IMR-90 (cell line): ENCODE results near the gene NUCB2. TPM values are rescaled to one million over a fixed set of nuclear protein-coding genes. Genes with fewer than 3 reads are reported as not detected.

Source experiments
- ATAC-seq: fragments of 200-7000 bp; cut with Tn5 transposase; 2 replicates; pipeline ENCODE4 v1.9.1; 2020; ENCODE audit warnings: low read depth, mild to moderate bottlenecking, moderate library complexity
- BruUV-seq: library from RNA; stranded (reverse); fragments of 400-500 nt; replicated peaks from 2 replicates; lab custom pipeline; 2021; lab: Mats Ljungman, UMichigan
- CTCF ChIA-PET: fragments of 300-600 bp; formaldehyde crosslinking; extraction: SDS; loops from one replicate; lab custom pipeline; 2021; ENCODE audit warnings: antibody characterized with exemption; lab: Yijun Ruan, JAX
- POLR2A ChIA-PET: fragments of 300-600 bp; sonication (Branson Sonifier 250); formaldehyde crosslinking; loops from one replicate; lab custom pipeline; 2022; ENCODE audit warnings: antibody characterized with exemption; ENCODE audit not compliant: unreplicated experiment; lab: Charles Lee
- DNase-seq: peaks from one replicate; pipeline ENCODE4 v3.0.0; 2013
- H2AFZ ChIP-seq: replicated peaks from 2 replicates; pipeline ENCODE3; 2013; ENCODE audit warnings: low read length, mild to moderate bottlenecking; ENCODE audit not compliant: poor library complexity
- H2AK5ac ChIP-seq: 2 replicates; pipeline ENCODE4 v1.6.1; 2013; ENCODE audit warnings: low read depth, low read length, inconsistent platforms
- H2AK9ac ChIP-seq: replicated peaks from 2 replicates; pipeline ENCODE3; 2013; ENCODE audit warnings: mild to moderate bottlenecking, low read depth, low read length, moderate library complexity; ENCODE audit not compliant: poor library complexity
- H2BK120ac ChIP-seq: 2 replicates; pipeline ENCODE4 v1.6.1; 2013; ENCODE audit warnings: low read depth, low read length, inconsistent platforms
- H2BK15ac ChIP-seq: 3 replicates; pipeline ENCODE4 v1.6.1; 2013; ENCODE audit warnings: low read depth, low read length, inconsistent platforms
- H2BK20ac ChIP-seq: 2 replicates; pipeline ENCODE4 v1.6.1; 2013; ENCODE audit warnings: low read depth, mild to moderate bottlenecking, inconsistent platforms, low read length, moderate library complexity
- H2BK5ac ChIP-seq: 2 replicates; pipeline ENCODE4 v1.6.1; 2013; ENCODE audit warnings: mild to moderate bottlenecking, low read depth, low read length, inconsistent platforms; ENCODE audit not compliant: poor library complexity, severe bottlenecking
- H3K14ac ChIP-seq: replicated peaks from 2 replicates; pipeline ENCODE4 v1.6.1; 2013; ENCODE audit warnings: low read depth, low read length, inconsistent platforms
- H3K18ac ChIP-seq: 2 replicates; pipeline ENCODE4 v1.6.1; 2013; ENCODE audit warnings: low read depth, low read length, control low read depth
- H3K23ac ChIP-seq: 2 replicates; pipeline ENCODE4 v1.6.1; 2013; ENCODE audit warnings: low read depth, low read length, inconsistent platforms
- H3K27ac ChIP-seq: 2 replicates; pipeline ENCODE4 v1.5.1; 2013; ENCODE audit warnings: mild to moderate bottlenecking, control low read depth, low read length; ENCODE audit not compliant: insufficient read depth
- H3K27me3 ChIP-seq: 2 replicates; pipeline ENCODE4 v1.6.1; 2013; ENCODE audit warnings: low read length; ENCODE audit not compliant: control insufficient read depth, insufficient read depth
- H3K36me3 ChIP-seq: 2 replicates; pipeline ENCODE4 v1.6.1; 2013; ENCODE audit warnings: low read length, mixed read lengths; ENCODE audit not compliant: control insufficient read depth, insufficient read depth
- H3K4ac ChIP-seq: 2 replicates; pipeline ENCODE4 v1.6.1; 2013; ENCODE audit warnings: low read depth, low read length, inconsistent platforms
- H3K4me1 ChIP-seq: 2 replicates; pipeline ENCODE4 v1.6.1; 2013; ENCODE audit warnings: low read length, mixed read lengths; ENCODE audit not compliant: control insufficient read depth, insufficient read depth
- H3K4me2 ChIP-seq: 2 replicates; pipeline ENCODE4 v1.6.1; 2013; ENCODE audit warnings: low read depth, mild to moderate bottlenecking, control low read depth, low read length, moderate library complexity
- H3K4me3 ChIP-seq: 2 replicates; pipeline ENCODE4 v1.5.1; 2013; ENCODE audit warnings: low read depth, mild to moderate bottlenecking, control low read depth, low read length, moderate library complexity; ENCODE audit not compliant: insufficient read depth
- H3K56ac ChIP-seq: 2 replicates; pipeline ENCODE4 v1.6.1; 2013; ENCODE audit warnings: low read length, inconsistent platforms; ENCODE audit not compliant: insufficient read depth; ENCODE audit errors: extremely low read depth
- H3K79me1 ChIP-seq, 2 experiments: 2 replicates each; pipeline ENCODE4 v1.6.1; 2013; ENCODE audit warnings: low read length in 2 of 2, inconsistent platforms in 1 of 2, low read depth in 1 of 2
- H3K9ac ChIP-seq: 2 replicates; pipeline ENCODE4 v1.6.1; 2013; ENCODE audit warnings: low read depth, low read length, control low read depth
- H3K9me1 ChIP-seq: 2 replicates; pipeline ENCODE4 v1.6.1; 2013; ENCODE audit warnings: low read length, inconsistent platforms; ENCODE audit not compliant: insufficient read depth
- H3K9me3 ChIP-seq: 2 replicates; pipeline ENCODE4 v1.6.1; 2013; ENCODE audit warnings: low read length; ENCODE audit not compliant: control insufficient read depth, insufficient read depth
- H4K20me1 ChIP-seq: 2 replicates; pipeline ENCODE4 v1.6.1; 2013; ENCODE audit warnings: low read length, inconsistent platforms; ENCODE audit not compliant: insufficient read depth
- H4K5ac ChIP-seq: 2 replicates; pipeline ENCODE4 v1.6.1; 2013; ENCODE audit warnings: mild to moderate bottlenecking, low read depth, low read length, control low read depth
- H4K8ac ChIP-seq, 2 experiments: 2 replicates each; pipeline ENCODE4 v1.6.1; 2013; ENCODE audit warnings: low read depth in 2 of 2, low read length in 2 of 2, control low read depth in 1 of 2, inconsistent platforms in 1 of 2
- H4K91ac ChIP-seq: 2 replicates; pipeline ENCODE4 v1.6.1; 2013; ENCODE audit warnings: low read depth, low read length, inconsistent platforms; ENCODE audit not compliant: insufficient read depth
- BHLHE40 ChIP-seq: fragments of 150-350 bp; IDR thresholded peaks from 2 replicates; pipeline ENCODE4 v1.6.1; 2016; ENCODE audit warnings: mild to moderate bottlenecking, low read depth, low read length
- CHD1 ChIP-seq: IDR thresholded peaks from 2 replicates; pipeline ENCODE4 v1.6.1; 2012; ENCODE audit warnings: low read depth, low read length, improper control_type of control experiment
- WGBS, 2 experiments: methylation state at CpG; one replicate each; pipeline versions ENCODE4 v1.1.5 to v1.1.7; 2013; ENCODE audit warnings: missing lambda C conversion rate in 2 of 2; ENCODE audit not compliant: insufficient read length in 1 of 2; ENCODE audit errors: extremely low coverage in 2 of 2; 5-methylcytosine and 5-hydroxymethylcytosine counted together
- dilution Hi-C: fragments of 300-500 bp; cut with HindIII; formaldehyde crosslinking; loops from one replicate; pipeline ENCODE4 v1.14.3; 2018; ENCODE audit warnings: low sequenced_read_pairs; ENCODE audit not compliant: unreplicated experiment
- in situ Hi-C: fragments of 300-500 bp; cut with MboI; formaldehyde crosslinking; loops from 3 replicates; pipeline ENCODE4 v1.14.3; 2019; ENCODE audit warnings: low sequenced_read_pairs, inconsistent platforms, mixed read lengths
- intact Hi-C: fragments of 100-400 bp; cut with micrococcal nuclease; formaldehyde crosslinking; loops from 2 replicates; pipeline ENCODE4 v1.10.0; 2022
- polyA plus RNA-seq, 3 experiments: library from polyadenylated mRNA; depleted of rRNA; stranded (reverse); fragments of >200 nt; gene quantifications; 2 replicates each; pipeline ENCODE4 v1.2.3, GENCODE V29; 2012; ENCODE audit warnings: low replicate concordance in 1 of 3
- total RNA-seq: library from RNA; depleted of rRNA; stranded (reverse); fragments of >200 nt; gene quantifications from 2 replicates; pipeline ENCODE4 v1.2.3, GENCODE V29; 2012
- TF ChIP-seq, protein P1 (sequence below): fragments of 150-350 bp; IDR thresholded peaks from 2 replicates; pipeline ENCODE4 v1.6.1; 2017; ENCODE audit warnings: mild to moderate bottlenecking, antibody characterized with exemption, low read length, low read depth

NUCB2 gene
- total and polyA plus RNA-seq, 2 of the 4 experiments (the other 2 are of a cell fraction), result 52.7 to 55.4 TPM

DNA sequence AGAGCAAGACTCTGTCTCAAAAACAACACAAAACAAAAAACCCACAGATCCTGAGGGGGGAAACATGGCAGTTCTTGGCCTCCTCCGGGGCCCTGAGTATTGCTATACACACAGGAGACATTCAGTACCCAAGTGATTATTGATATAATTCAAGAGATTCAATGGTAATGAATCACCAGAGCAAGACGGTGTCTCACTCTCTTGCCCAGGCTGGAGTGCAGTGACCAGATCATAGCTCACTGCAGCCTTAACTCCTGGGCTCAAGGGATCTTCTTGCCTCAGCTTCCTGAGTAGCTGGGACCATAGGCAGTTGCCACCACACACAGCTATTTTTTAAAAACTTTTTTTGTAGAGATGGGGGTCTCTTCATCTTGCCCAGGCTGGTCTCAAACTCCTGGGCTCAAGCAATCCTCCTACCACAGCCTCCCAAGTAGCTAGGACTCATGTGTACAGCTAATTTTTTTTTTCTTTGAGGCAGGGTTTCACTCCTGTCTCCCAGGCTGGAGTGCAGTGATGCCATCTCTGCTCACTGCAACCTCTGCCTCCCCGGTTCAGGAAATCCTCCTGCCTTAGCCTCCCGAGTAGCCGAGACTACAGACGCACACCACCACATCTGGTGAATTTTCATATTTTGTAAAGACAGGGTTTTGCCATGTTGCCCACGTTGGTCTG, 46.9 kb upstream of the NUCB2 start:
- Histone ChIP-seq H2BK15ac (no peak overlapping the region), H4K20me1 (no peaks in the 10 kb centered on the region), H4K8ac (no peak overlapping the region), H2AK9ac (no peak overlapping the region), H3K4ac (no peak overlapping the region), H3K27me3 (no peaks in the 10 kb centered on the region), H3K4me1 (no peaks in the 10 kb centered on the region), H3K14ac (no peak overlapping the region), H2BK20ac (no peak overlapping the region), H3K27ac (no peak overlapping the region), H3K4me2 (no peak overlapping the region), H2AK5ac (no peak overlapping the region), H3K18ac (no peak overlapping the region), H3K56ac (no peak overlapping the region), H3K9me3 (no peaks in the 10 kb centered on the region), H2AFZ (no peak overlapping the region), H4K91ac (no peak overlapping the region), H4K5ac (no peak overlapping the region), H3K4me3 (no peak overlapping the region), H2BK120ac (no peak overlapping the region), H3K36me3 (no peaks in the 10 kb centered on the region), H3K9me1 (no peaks in the 10 kb centered on the region), H3K23ac (no peak overlapping the region), H3K79me1 (no peaks in the 10 kb centered on the region), H3K9ac (no peak overlapping the region), H2BK5ac (no peak overlapping the region)
- BruUV-seq, result no TSS peak
- in situ Hi-C loops, result loop anchor here (10.0 kb wide), 1 partner anchor 275 kb away; no protein-coding TSS in a partner anchor
- ChIA-PET CTCF (interaction anchor here (0.8 to 2.0 kb wide), 8 partner anchors 11 to 298 kb away, joined by 3 to 9 read pairs (median 4); no protein-coding TSS in a partner anchor), POLR2A (no interaction called here)
- WGBS, 2 experiments, result 67% methylated on average over 3 of the region's 7 CpGs; no CpG with 5 or more reads in 1 of the 2 experiments
- ATAC-seq, result peak; percentile 21; the same call in 1 of the 2 replicates
- intact Hi-C loops, result loop anchor here (1.0 kb wide), 5 partner anchors 48 to 299 kb away; no protein-coding TSS in a partner anchor
- dilution Hi-C loops, result no loop called here
- TF ChIP-seq, protein P1, sequence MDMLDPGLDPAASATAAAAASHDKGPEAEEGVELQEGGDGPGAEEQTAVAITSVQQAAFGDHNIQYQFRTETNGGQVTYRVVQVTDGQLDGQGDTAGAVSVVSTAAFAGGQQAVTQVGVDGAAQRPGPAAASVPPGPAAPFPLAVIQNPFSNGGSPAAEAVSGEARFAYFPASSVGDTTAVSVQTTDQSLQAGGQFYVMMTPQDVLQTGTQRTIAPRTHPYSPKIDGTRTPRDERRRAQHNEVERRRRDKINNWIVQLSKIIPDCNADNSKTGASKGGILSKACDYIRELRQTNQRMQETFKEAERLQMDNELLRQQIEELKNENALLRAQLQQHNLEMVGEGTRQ, result no peak
- TF ChIP-seq CHD1 (no peak), BHLHE40 (no peak)
- DNase-seq, result no peak
